PC-9 (cell line): ENCODE measurements around the gene TGFBR3.

Experiments used
- CTCF ChIP-seq: fragments of 200-600 bp; sonication (generic); conservative IDR thresholded peaks from 2 replicates; pipeline ENCODE4 v1.6.1; 2017; ENCODE audit warnings: mixed run types, antibody characterized with exemption, mild to moderate bottlenecking, moderate library complexity
- EZH2 ChIP-seq: fragments of 200-600 bp; sonication (generic); IDR thresholded peaks from 2 replicates; pipeline ENCODE4 v1.8.0; 2017; ENCODE audit warnings: antibody characterized with exemption, low read depth

GRCh38 chr1:91768120-91768519 lies 117.8 kb downstream of the TGFBR3 start:
- TF ChIP-seq EZH2 (no peak), CTCF (no peak)
